NCI-H1105 treated with DMSO at 0.1 percent for 48 hours (cell line): ENCODE results near the gene GNAI3.

Source experiments
- DNase-seq: peaks from one replicate; lab custom pipeline; 2025; lab: John Stamatoyannopoulos, UW

The GNAI3 gene

GRCh38 chr1:109637446-109637845 lies 89.0 kb downstream of the GNAI3 start:
- DNase-seq, result no peak

GRCh38 chr1:109639063-109639840 lies 90.8 kb downstream of the GNAI3 start:
- DNase-seq, result no peak

GRCh38 chr1:109639841-109640184 lies 91.4 kb downstream of the GNAI3 start:
- DNase-seq, result no peak

- peak; percentile 53 for DNase-seq
These were observed 92.0 kb downstream of the GNAI3 start for GRCh38 chr1:109640285-109640865.

- DNase-seq, result no peak
These were observed 92.8 kb downstream of the GNAI3 start for GRCh38 chr1:109641078-109641740.

- no peak for DNase-seq
These were observed 93.4 kb downstream of the GNAI3 start for GRCh38 chr1:109641861-109642260.

GRCh38 chr1:109642626-109643025 lies 94.2 kb downstream of the GNAI3 start:
- DNase-seq, result no peak

- DNase-seq, result no peak
These were observed 95.2 kb downstream of the GNAI3 start for GRCh38 chr1:109643385-109644230.

- DNase-seq, result no peak
These were observed 96.3 kb downstream of the GNAI3 start for GRCh38 chr1:109644670-109645069.

- peak; percentile 21 for DNase-seq
These were observed 101.1 kb downstream of the GNAI3 start for GRCh38 chr1:109649491-109649914.

- DNase-seq, result no peak
These were observed 102.2 kb downstream of the GNAI3 start for GRCh38 chr1:109650609-109651008.

GRCh38 chr1:109652402-109652801 lies 104.0 kb downstream of the GNAI3 start:
- DNase-seq, result no peak

GRCh38 chr1:109653306-109653705 lies 104.9 kb downstream of the GNAI3 start:
- no peak for DNase-seq

GRCh38 chr1:109654519-109654918 lies 106.1 kb downstream of the GNAI3 start:
- no peak for DNase-seq

- peak; percentile 70 for DNase-seq
These were observed 107.5 kb downstream of the GNAI3 start, which contains the start of gene GSTM4 for GRCh38 chr1:109655615-109656519. TSS of gene GSTM4 (plus strand) at chr1:109656099. CDS start at chr1:109656390, 291 bp downstream.

- no peak for DNase-seq
These were observed 109.0 kb downstream of the GNAI3 start for GRCh38 chr1:109657395-109657794.

- no peak for DNase-seq
These were observed 109.6 kb downstream of the GNAI3 start for GRCh38 chr1:109657970-109658369.

- DNase-seq, result no peak
These were observed 110.2 kb downstream of the GNAI3 start for GRCh38 chr1:109658533-109659042.

- no peak for DNase-seq
These were observed 110.7 kb downstream of the GNAI3 start for GRCh38 chr1:109659145-109659544.

GRCh38 chr1:109659997-109660690 lies 111.7 kb downstream of the GNAI3 start:
- no peak for DNase-seq
